NOMO-1 (cell line): ENCODE data around the gene ANO9.
"Not testable (repeated sequence)": the region's sequence is repeated elsewhere in the genome, so short reads cannot be mapped to it uniquely, and the experiment has no call there.

Source experiments
- DNase-seq, 2 experiments: peaks; one replicate each; lab custom pipeline; 2025; ENCODE audit not compliant: unreplicated experiment in 2 of 2; lab: John Stamatoyannopoulos, UW

ANO9 gene

GRCh38 chr11:417652-418342, 24.0 kb downstream of the ANO9 start:
- DNase-seq, result no peak

- peak; percentile 49 to 60 for DNase-seq
Observed at GRCh38 chr11:416757-417621, 24.8 kb downstream of the ANO9 start.

GRCh38 chr11:416051-416756, 25.6 kb downstream of the ANO9 start:
- no peak for DNase-seq

- DNase-seq, result no peak
Observed at GRCh38 chr11:415640-416041, 26.2 kb downstream of the ANO9 start.

- no peak for DNase-seq
Observed at GRCh38 chr11:414318-414857, 27.4 kb downstream of the ANO9 start.

- no peak for DNase-seq
Observed at GRCh38 chr11:413120-414081, 28.4 kb downstream of the ANO9 start.

- DNase-seq, result no peak
Observed at GRCh38 chr11:412641-413119, 29.1 kb downstream of the ANO9 start.

GRCh38 chr11:411520-411919, 30.3 kb downstream of the ANO9 start:
- DNase-seq, result not testable (repeated sequence)

GRCh38 chr11:410711-411110, 31.1 kb downstream of the ANO9 start:
- not testable (repeated sequence) for DNase-seq

GRCh38 chr11:409600-410483, 32.0 kb downstream of the ANO9 start:
- DNase-seq, result no peak

- no peak for DNase-seq
Observed at GRCh38 chr11:409008-409599, 32.7 kb downstream of the ANO9 start.

GRCh38 chr11:408154-409007, 33.4 kb downstream of the ANO9 start:
- DNase-seq, result no peak

GRCh38 chr11:407651-408123, 34.1 kb downstream of the ANO9 start:
- DNase-seq, result no peak

- peak; percentile 88 to 89 for DNase-seq
Observed at GRCh38 chr11:406796-407650, 34.8 kb downstream of the ANO9 start.

GRCh38 chr11:405954-406795, 35.6 kb downstream of the ANO9 start:
- DNase-seq, result no peak
